Fibroblast of skin of left biceps (primary cell): ENCODE results near the gene SPTBN1.

Experiments used
- DNase-seq, 2 experiments: peaks; one replicate each; pipeline ENCODE4 v3.0.0-alpha.2; 2013; ENCODE audit warnings: low read depth in 2 of 2

SPTBN1 gene

DNA sequence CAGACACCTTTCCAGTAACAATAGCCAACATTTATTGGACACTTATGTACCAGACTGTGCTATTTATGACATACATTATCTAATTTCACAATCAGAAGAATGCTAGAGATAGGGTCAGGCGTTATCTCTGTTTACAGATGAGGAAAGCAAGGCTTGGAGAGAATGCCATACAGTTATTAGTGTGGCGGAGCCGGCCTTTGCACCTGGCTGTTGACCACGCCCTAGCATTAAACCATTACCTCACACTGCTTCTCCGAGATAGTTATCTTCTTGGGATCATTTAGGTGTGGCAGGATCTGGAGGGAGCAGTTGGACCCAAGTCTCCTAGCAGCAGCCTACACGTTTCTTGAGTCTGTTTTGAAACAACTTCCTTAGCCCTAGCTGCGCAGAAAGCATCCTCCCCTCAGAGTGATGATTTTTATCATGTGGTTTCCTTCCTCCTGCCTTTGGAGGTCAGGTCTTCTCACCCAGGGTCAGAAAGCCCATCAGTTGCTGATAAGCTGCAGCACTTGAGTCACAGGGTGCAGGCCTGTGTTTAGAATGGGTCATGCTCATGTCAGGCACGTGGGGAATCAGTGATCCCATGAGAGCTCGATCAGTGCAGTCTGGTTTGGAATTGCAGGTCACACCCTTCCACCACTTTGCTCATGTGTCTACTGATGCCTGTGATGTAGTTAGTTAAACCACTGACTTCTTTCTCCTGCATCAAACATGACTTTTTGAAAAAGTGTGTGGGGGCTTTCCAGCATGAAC is 118.2 kb downstream of the SPTBN1 start:
- DNase-seq, result no peak

DNA sequence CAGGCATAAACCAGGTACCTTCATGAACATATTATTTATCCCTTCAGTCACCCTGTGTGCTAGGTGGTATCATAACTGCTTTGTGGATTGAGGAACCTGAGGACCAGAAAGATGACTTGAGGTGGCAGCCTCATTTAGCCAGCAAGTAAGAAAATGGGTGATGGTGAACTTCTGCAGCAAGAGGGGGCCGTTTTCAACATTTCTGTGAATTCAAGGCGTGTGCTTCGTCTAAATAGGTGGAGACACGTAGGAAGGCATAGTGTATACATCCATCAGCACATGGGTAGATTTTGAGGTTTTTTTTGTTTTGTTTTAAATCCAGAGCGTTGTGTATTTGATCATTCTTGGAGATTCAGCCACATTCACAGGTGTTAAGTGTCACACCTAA is 118.7 kb downstream of the SPTBN1 start:
- no peak for DNase-seq

DNA sequence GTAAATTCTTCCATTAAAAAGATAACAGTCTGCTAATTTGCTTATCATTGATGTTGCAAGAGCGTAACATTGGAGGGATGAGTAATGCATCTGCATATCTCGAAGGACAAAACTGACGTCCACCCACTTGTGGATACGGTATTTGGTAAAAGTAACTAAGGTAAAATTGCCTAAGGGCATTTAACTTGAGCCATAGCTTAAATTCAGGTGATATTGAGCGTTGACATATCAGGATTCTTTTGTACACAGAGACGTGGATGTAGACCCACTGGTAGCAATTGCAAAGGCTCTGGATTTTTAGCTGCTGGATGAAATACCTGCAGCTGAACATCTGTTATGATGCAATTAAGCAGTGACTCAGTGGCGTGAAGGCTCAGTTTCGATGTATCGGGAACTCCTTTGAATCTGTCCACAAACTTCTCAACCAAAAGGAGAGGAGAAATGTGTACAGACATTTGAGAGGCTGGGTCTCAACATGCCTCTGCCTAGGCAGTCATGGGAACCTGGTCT is 119.3 kb downstream of the SPTBN1 start:
- DNase-seq, result no peak

DNA sequence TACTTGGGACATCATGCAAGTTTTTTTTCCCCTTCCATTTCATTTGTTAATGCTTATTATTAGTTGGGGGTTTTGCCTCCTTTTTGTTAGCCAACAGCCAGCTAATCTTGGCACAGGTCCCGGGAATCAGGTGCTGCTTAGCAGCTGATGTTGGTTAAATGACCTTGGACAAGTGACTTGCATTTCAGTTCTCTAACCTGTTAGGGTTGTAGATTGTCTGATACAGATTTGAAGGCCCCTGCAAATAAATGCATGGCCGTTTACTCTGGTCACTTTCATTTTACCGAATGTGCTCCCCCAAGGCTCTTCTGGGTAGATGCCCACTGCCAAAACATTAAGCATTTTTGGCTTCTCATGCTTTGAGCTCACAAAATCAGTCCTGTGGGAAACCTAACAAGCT is 120.9 kb downstream of the SPTBN1 start:
- no peak for DNase-seq

DNA sequence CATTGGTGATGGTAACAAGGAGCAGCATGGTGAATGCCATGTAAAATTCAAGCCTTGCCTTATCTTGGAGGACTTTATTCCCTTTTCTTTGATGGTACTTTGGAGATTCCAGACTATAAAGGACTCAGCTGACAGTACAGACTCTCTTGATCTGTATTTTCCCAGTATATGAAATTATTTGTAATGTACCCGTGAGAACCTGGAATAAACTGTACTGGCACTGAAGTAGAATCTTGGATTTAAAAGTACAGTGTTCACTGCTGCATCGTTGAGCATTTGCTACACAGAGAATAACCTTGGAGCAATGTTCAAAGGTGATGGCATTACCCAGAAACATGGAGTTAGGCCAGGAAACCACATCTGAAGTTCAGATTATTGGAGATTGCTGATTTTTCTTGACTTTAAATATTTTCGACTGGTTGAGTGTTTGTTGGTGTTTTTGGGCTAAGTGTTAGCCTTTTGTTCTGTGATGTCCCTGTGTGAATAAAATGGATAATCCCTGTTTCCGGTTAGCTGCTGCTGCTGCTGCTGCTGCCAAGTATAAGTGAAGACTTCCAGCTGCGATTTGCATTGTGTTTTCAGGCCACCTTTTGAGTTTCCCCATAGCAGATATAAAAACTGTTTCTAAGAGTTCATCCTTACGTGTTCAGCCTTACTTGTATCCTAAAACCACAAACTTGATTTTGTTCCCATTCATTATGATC is 122.0 kb downstream of the SPTBN1 start:
- no peak for DNase-seq

DNA sequence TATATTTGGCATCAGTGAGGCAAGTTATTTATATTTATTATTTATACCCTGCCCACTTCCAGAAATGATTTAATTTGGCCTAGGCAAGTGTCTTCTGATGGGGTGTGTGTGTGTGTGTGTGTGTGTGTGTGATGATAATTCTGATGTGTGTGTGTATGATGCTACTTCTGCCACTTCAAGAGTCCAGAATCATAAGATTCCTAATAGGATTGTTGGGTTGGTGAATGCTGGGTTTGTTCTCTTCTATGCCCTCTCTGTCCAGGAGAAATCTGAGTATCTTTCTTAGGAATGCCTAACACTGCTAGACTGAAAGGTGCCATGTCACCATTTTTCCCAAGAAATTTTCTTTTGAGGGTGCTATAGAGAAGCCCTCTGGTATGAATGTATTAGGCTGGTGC is 122.5 kb downstream of the SPTBN1 start:
- DNase-seq, result no peak

DNA sequence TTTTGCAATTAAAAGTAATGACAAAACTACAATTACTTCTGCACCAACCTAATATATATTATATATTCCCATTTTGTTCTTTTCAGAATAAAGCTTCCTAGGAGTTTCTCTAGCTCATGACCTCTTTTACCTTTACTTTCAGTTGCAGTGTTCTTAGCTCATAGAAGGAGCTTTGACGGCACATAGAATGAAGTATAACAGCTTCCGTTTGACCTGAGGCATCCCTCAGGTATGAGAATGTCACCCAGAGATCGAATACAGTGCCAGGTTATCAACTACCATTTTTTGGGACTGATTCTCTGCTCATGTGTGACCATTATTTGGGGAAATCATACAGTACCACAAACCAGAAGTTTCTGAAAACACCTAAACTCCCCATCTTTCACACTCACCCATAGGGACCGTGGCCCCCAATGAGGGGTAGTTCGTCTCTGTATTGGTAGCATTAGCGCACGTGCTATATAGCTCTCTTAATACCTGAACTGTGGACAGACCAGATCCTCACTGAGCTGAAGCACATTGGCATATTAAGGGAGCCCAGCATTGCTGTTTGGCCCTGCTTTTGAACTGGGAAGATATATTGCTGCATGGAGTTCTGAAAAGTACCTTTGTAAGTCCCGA is 123.0 kb downstream of the SPTBN1 start:
- DNase-seq, result no peak

DNA sequence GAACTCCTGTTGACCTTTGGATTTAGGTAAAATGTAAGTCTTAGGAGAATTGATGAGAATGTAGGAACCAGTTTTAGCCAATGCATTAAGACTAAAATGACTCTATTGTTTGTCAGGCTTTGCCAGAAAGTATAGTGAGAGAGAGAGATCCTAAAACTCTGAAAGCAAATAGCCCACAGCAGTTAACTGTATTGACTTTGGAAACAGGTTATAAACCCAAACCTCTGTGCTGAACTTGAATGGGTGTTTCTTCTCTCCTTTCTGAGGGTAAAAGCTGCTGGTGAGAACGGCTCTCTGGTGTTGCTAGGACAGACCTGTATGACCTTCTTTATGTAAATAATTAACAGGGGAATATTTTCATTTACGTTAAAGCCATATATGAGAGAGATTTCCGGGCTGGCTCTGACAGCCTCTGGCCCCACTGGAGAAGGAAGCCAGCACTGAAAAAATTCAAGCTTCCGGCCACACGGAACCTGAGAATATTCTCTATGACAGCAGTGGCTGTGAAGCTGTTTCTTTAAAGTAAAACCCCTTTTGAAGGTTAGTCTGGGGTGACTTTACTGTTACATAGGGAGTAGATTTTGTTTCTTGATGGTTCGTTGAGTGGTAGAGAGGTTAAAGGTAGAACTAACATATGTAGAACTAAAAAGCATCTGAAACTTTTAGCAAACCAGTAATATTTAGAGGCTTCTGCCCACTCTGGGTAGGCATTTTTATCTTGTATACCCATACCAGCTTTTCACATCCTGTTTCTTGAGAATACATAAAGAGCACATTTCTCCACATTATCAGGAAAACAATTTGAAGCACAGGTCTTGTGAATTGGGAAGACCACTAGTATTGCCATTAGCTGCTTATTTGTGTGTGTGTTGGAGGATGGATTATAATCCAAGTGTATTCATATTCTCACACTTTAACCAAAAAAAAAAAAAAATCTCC is 123.8 kb downstream of the SPTBN1 start:
- DNase-seq, result no peak

DNA sequence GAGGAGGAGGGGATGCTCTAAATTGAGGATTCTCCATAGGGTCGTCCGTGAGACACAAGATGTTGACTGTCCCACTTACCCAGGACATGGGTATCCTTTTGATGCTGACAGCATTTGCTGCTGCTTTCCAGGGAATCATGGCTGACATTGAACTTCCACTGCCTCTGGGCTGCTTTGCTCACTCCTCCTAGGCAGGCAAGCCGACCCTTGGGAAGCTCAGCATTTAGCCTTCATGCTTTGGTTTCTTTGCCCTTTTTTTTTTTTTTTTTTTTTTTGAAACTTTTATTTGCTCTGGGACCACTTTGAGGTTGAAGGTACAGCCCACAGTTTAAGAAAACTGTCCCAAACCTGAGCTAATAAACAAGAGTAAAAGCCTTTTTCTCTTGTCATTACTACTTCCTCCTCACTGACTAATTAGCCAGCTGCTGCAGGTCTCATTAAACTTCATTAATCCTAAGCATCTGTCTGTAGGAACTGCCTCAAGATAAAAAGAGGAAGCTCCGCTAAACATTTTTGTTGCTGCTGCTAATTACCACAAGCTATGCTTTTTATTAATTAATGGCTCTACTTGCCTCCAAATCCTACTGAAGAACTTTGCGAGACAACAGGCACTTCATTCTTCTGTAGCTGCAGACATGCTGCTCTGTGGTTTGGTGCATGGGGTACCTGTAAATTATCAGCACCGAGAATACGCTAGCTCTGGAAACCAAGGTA is 125.4 kb downstream of the SPTBN1 start:
- DNase-seq, result no peak

DNA sequence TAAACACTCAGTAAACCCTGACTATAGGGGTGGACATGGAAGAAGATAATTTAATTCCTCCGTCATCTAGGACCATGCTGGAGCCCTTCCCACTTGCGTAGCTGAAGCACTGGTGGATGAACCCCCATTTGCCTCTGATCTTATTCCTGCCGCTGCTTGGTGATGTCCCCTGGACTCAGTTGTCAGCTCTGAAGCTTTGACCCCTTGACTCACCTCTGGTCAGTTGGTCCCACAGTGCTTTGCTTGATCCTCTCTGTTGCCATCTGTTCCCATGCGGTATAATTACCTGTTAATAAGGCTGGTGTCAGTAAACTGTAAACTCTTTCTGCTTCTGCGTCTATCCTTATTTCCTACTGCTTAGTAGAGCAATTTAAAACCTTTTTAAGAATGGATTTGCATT is 126.9 kb downstream of the SPTBN1 start:
- no peak for DNase-seq

DNA sequence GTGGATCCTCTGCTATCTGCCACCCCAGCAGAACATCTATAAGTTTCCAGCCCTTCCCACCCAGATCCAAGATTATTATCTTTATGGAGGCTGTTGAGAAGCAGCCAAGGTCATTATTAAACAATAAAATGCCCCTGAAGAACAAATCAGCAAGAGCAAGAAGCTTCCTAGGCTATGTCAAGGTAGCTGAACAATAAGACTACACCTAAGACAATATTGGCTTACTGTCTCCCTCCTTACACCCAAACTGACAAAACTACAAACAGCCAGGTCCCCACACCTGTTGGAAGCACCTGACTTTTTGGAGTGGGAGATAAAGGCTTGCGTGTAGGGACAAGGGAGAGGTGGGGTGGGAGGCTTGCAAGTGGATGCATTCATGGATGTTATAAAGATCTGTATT is 128.5 kb downstream of the SPTBN1 start:
- DNase-seq, result no peak

DNA sequence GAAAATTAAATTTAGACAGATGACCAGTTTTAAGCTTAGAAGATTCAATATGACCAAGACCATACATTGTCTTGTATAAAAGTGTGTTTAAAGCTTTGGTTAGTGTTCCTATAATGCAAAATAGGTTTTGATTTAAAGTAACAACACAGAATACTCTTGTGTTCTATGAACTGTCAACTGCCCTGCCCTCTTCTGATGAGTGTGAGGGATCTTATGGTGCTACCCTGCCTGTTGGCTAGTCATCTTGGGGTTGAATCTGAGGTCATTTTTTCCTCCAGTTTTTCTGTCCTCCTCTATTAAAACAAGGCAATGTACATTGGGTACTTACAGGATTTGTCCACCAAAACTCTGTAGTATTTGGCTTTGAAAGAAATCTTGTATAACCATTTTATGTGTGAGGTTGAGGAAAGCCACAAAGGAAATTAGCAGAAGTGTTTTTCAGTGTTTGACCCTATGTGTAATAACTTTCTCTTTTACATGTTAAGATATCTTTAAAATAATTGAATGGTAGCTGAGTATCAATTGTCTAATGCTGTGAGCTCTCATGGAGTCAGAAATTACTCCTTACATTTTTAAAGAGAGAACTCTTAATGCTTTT is 129.1 kb downstream of the SPTBN1 start:
- no peak for DNase-seq

DNA sequence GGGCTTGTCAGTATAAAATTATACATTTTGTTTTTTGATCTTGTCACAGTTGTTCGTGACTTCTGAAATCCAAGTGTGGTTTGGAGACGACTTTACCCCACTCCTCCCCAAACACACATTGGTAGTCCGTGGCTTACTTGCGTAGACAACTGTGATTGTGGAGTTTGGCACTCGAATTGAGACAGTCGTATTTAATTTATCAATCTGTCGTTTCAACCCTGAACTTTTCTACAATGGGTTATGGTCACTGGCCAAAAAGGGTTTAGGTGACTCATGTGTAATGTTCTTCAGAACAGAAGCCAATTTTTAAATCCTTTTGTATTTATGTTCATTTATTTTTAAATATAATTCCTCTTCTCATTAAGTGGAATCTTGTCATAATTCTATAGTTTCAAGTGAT is 129.9 kb downstream of the SPTBN1 start:
- DNase-seq, result no peak

DNA sequence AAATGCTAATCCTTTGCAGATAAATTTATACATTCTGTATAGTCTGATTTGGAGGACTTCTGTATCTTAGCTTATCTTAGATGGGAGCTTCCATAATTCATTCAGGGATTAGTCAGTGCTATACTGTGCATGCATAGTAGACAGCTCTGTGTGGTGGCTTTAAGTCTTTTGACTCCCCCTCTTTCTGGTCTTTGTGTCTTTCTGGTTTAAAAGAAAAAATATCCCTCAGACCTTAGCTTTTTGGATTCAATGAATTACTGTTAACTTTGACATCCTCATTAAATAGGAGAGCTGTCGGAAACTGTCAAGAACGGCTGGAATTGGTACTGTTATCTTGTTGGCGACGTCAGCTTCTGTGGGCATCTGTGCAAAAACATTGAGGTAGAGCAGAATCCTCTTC is 130.4 kb downstream of the SPTBN1 start:
- no peak for DNase-seq

DNA sequence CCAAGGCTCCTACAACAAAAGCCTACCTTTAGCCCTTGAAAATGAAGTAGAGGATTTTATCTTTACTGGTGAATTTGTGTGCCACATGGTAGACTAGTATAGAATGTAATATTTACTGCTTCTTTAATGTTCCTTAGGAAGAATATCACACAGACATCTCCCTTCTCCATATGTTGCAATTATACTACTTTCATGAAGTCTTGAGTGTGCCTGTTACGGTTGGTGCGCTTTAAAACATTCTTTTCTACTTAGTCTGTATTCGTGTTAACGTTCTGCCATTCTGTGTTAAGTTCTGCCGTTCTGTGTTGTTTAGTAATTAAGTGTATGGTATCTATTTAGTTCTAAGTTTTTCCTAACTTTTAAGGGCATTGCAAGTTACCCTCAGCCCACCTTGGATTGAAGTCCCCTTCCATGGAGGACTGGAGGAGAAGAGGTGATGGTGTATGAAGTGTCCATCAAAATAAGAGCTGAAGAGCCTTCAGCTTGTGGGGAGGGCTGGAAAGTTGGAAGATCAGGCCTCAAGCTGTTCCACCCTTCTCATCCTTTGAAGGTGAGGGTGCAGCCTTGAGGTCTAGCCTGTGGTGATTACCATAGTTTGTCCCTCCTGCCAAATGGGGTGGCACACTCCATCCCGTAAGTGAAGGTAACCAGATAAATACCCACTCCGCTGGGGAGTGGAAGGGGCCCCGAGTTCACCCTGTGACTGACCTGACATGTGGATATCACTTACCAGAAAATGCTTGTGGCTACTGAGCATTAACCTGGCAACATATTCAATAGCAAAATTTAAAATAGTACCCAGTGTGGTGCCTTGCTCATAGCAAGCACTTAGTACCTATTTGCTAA is 131.3 kb downstream of the SPTBN1 start:
- DNase-seq, result no peak

DNA sequence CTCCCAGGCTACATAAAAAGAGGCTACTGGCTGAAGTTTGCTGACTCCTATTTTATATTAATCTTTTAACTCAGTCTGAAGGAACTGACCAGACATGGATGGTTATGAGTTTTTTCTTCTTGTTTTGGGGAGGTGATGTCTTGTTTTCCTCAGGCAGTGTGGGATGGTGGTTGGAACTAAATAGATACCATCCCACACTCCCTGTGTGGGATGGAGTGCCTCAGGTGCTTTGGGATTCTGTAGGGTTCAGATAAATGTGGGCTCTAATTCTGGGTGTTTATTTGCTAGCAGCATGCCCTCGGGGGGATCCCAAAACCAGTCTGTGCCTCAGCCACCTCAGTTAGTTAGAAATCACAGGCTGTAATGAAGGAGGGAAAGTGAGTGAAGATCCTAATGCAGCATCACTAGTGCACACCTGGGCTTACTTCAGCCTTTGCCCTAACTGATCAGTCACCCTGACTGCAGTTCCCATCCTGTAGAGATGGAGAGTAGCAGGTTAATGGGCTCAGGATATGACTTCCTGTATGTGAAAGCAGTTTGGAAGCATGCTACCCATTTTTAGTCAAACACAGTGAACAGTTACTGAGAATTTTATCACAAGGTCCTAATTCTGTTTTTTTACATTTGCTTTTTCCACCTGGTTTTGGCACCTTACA is 132.2 kb downstream of the SPTBN1 start:
- no peak for DNase-seq

DNA sequence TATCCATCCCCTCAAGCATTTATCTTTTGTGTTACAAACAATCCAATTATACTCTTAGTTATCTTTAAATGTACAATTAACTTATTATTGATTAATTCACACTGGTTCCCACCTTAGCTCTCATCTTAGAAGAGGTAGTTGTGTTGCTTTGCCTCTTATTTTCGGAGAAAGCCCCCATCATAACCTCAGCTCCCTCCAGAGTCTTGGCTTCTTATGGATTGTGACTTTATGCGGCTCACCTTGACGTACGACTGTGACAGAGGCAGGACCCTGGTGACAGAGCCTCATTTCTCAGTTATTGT is 132.9 kb downstream of the SPTBN1 start:
- no peak for DNase-seq

DNA sequence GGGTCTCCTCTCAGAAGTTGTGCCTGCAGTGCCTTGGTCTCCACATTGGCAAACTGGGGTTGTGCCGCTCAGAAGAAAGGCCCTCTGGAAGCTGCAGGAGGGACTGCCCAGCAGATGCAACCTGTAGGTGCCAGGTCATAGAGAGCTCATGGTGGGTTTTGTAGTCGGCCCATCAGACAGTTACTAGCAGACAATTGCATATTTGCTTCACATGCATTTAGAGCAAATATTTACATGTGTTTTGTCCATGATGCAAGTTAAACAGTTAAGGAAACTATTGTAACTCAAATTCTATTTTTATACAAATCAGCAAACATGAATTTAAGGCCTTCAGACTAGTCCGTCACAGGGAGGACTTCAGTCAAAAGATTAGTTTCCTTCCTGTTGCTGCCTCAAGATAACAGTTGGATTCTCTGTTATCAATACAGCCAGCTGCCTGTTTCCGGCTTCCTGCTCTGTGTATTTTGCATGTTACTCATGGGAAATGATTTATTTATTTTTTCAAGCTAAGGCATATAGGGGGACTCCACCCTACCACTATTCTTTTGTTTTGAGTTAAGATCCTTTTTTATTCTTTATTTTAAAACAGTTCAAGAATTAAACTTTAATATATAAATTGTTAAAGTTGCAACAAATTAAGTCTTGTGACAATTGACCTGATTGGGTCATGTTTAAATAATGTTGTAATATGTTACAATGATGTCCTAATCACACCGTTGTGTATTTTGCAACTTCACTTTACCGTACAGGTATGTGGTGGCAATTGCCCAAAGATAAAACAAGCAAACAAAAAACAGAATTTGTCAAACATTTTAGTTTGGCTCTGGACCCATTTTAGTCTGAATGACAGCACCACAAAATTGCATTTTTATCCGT is 133.5 kb downstream of the SPTBN1 start:
- DNase-seq, result no peak
